ENCODE data around the gene TMEM229A. TPM values are rescaled to one million over a fixed set of nuclear protein-coding genes. Genes with fewer than 3 reads are reported as not detected.
A peak's percentile ranks its signal among the peaks of the same experiment; 100 is the strongest.

The TMEM229A gene
- total and polyA plus RNA-seq, 7 experiments from 2014 or later = not detected

DNA sequence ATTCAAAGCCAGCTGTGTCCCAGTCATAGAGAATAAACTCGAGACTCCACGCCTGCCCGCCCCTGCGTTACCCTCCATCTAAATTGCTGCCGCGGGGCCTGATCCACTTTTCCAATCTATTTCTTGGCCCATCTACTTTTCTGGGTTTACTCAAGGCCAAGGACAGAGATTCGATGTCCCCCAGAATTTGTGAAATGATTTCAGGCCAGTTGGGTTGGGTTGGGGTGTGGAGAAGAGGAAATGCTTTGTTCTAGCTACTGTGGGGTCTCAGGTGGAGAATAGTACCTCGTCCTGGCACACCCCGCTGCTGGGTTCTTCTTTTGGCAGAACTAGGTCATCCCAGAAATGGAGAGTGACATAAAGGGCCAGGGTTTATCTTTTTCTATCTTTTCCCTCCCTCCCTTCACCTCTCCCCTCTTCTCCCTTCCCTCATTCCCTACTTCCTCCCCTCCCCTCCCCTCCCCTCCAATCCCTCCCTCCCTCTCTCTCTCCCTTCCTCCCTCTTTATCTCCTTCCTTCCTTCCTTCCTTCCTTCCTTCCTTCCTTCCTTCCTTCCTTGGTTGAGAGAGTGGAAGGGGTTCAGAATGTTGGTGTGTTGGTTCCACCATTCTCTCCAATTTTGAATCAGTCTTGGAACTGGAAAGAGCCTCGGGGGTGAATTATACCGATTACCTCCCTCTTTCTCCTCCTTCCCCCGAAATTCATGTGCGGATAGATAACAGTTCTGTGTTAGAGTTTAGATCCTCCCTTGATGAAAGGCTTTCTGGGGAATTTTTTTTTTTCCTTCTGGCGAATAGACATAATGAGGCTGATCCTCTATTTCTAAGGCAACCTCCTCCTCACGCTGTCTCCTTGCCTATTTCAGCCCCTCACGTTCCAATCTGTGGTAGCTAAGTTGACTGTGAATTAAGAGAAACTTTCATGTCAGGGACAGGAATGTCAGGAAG lies 1.2 kb upstream of the TMEM229A start:
- ChIA-PET CTCF (no interaction called here), POLR2A (no interaction called here)
- peak overlapping the region in 7 of 10 donors; percentile 15 to 70 (median 45) for H3K4me3 Mint-ChIP-seq
- no peaks in the 10 kb centered on the region for H3K4me1 ChIP-seq (ENCODE audit: control insufficient read depth in 2 of 2, insufficient read depth in 2 of 2, low read length in 2 of 2)
- ATAC-seq = no peak
- H3K27me3 Mint-ChIP-seq = peaks cover 55 to 74% (median 61%) of the 10 kb centered on the region in 5 donors
- H3K9me3 Mint-ChIP-seq = peaks cover 0 to 8% (median 3%) of the 10 kb centered on the region in 11 donors
- peaks cover 4 to 18% (median 7%) of the 10 kb centered on the region in 7 donors for H3K4me1 Mint-ChIP-seq
- H3K27me3 ChIP-seq (ENCODE audit: control insufficient read depth in 2 of 2, insufficient read depth in 2 of 2, low read length in 2 of 2) = peaks cover 4 to 5% of the 10 kb centered on the region in 2 donors
- no peak for DNase-seq
- H3K36me3 Mint-ChIP-seq = peaks cover 0 to 4% (median 0%) of the 10 kb centered on the region in 5 donors
- H3K4me3 ChIP-seq (ENCODE audit: low read length) = no peak overlapping the region
- H3K27ac ChIP-seq (ENCODE audit: low read depth, low read length) = no peak overlapping the region
- H3K36me3 ChIP-seq (ENCODE audit: control insufficient read depth in 2 of 3, insufficient read depth in 3 of 3, low read length in 3 of 3) = no peaks in the 10 kb centered on the region
- intact Hi-C loops (cut with micrococcal nuclease) = no loop called here
- H3K27ac Mint-ChIP-seq = no peak overlapping the region
- no peaks in the 10 kb centered on the region for H3K9me3 ChIP-seq (ENCODE audit: control insufficient read depth in 2 of 3, low read length in 3 of 3)

DNA sequence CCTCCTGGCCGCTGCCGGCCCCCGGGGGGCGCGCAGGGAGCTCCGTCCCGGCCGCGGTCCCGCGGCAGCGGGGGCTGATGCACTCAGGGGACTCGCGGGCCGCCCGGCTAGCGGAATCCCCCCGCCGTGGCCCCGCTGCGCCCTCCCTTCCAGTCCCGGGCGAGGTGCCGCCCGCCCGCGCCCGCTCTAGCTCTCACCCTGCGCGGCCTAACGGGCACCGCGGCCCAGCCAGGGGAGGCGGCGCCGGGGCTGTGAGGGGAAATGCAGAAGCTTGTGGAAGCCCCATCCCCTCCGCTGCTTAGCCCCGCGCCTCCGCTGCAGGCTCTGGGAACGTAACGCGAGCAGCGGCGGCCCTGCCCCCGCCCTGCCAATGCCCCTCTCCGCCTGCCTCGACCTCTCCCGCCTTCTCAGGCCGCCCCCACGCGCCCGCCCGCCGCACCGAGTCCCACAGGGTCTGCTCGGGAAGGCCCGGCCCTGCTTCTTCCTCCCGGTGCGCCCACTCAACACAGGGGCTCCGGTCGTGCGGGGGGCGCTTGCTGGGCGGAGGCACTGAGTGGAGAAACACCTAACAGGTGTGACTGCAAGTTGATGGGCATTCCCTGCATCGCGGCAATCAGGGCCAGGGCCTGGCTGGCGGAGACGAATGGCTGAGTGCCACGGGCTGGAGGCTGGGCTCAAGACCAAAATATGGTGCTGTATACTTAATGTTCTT lies 384 bp upstream of the TMEM229A start:
- peaks cover 55 to 81% (median 61%) of the 10 kb centered on the region in 5 donors for H3K27me3 Mint-ChIP-seq
- H3K27ac ChIP-seq (ENCODE audit: low read depth, low read length) = no peak overlapping the region
- no peak for DNase-seq
- H3K27me3 ChIP-seq (ENCODE audit: control insufficient read depth in 2 of 2, insufficient read depth in 2 of 2, low read length in 2 of 2) = peaks cover 4 to 5% of the 10 kb centered on the region in 2 donors
- H3K4me1 Mint-ChIP-seq = peaks cover 4 to 18% (median 7%) of the 10 kb centered on the region in 7 donors
- no peak for ATAC-seq
- ChIA-PET POLR2A (no interaction called here), CTCF (no interaction called here)
- no peaks in the 10 kb centered on the region for H3K4me1 ChIP-seq (ENCODE audit: control insufficient read depth in 2 of 2, insufficient read depth in 2 of 2, low read length in 2 of 2)
- H3K36me3 Mint-ChIP-seq = peaks cover 0 to 4% (median 0%) of the 10 kb centered on the region in 5 donors
- peaks cover 0 to 8% (median 3%) of the 10 kb centered on the region in 11 donors for H3K9me3 Mint-ChIP-seq
- H3K27ac Mint-ChIP-seq = no peak overlapping the region
- no peak overlapping the region for H3K4me3 ChIP-seq (ENCODE audit: low read length)
- no peaks in the 10 kb centered on the region for H3K9me3 ChIP-seq (ENCODE audit: control insufficient read depth in 2 of 3, low read length in 3 of 3)
- intact Hi-C loops (cut with micrococcal nuclease) = no loop called here
- H3K4me3 Mint-ChIP-seq = peak overlapping the region in 4 of 10 donors; percentile 15 to 65 (median 46)
- H3K36me3 ChIP-seq (ENCODE audit: control insufficient read depth in 2 of 3, insufficient read depth in 3 of 3, low read length in 3 of 3) = no peaks in the 10 kb centered on the region

DNA sequence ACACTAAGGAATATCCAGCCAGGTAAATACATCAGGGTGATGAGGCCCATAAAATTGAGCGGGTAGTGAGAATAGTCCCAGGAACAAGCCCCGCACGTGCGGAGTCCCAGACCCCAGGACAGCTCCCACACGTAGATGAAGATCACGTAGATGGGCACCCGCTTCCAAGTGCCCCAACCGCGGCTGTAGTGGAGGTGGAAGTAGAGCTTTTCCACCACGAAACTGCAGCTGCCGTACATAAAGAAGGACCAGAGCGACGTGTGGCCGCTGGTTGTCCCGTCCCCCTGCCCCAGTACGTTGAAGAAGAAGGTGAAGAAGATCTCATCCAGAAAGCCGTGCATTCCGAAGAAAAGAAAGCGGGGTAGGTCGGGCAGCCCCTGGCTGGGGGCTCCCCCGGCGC lies 948 bp downstream of the TMEM229A start:
- ChIA-PET POLR2A (no interaction called here), CTCF (no interaction called here)
- Histone ChIP-seq H3K4me3 (ENCODE audit: low read length) (no peak overlapping the region), H3K27ac (ENCODE audit: low read depth, low read length) (no peak overlapping the region), H3K9me3 (ENCODE audit: control insufficient read depth in 2 of 3, low read length in 3 of 3) (no peaks in the 10 kb centered on the region), H3K4me1 (ENCODE audit: control insufficient read depth in 2 of 2, insufficient read depth in 2 of 2, low read length in 2 of 2) (no peaks in the 10 kb centered on the region), H3K36me3 (ENCODE audit: control insufficient read depth in 2 of 3, insufficient read depth in 3 of 3, low read length in 3 of 3) (no peaks in the 10 kb centered on the region), H3K27me3 (ENCODE audit: control insufficient read depth in 2 of 2, insufficient read depth in 2 of 2, low read length in 2 of 2) (peaks cover 4 to 5% of the 10 kb centered on the region in 2 donors)
- Mint-ChIP-seq H3K4me3 (peak overlapping the region in 9 of 10 donors; percentile 59 to 83 (median 73)), H3K27ac (no peak overlapping the region), H3K9me3 (peaks cover 0 to 8% (median under 1%) of the 10 kb centered on the region in 11 donors), H3K4me1 (peaks cover 4 to 18% (median 7%) of the 10 kb centered on the region in 7 donors), H3K36me3 (peaks cover 0 to 4% (median 0%) of the 10 kb centered on the region in 5 donors), H3K27me3 (peaks cover 48 to 70% (median 59%) of the 10 kb centered on the region in 5 donors)
- ATAC-seq (no peak), DNase-seq (no peak)
- intact Hi-C loops (cut with micrococcal nuclease) = no loop called here

DNA sequence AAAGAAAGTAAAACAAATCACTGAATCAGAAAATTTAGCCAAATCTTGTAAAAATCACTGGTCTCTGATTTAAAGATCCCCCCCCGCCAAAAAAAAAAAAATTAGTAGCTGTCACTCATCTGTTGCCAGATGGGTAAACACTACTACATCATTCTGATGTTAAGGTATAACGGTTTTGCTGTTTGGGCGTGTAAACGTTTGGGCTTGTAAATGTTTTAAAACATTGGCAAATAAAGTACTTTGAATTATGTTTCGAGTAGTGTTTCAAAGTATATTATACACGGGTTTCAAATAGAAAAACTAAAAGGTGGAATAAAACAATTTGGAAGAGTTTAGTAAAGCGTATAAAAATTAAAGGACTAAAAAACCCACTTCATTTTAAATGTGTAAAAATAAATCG lies 1.5 kb downstream of the TMEM229A start:
- Histone ChIP-seq H3K27ac (ENCODE audit: low read depth, low read length) (no peak overlapping the region), H3K36me3 (ENCODE audit: control insufficient read depth in 2 of 3, insufficient read depth in 3 of 3, low read length in 3 of 3) (no peaks in the 10 kb centered on the region), H3K27me3 (ENCODE audit: control insufficient read depth in 2 of 2, insufficient read depth in 2 of 2, low read length in 2 of 2) (peaks cover 4 to 5% of the 10 kb centered on the region in 2 donors), H3K4me3 (ENCODE audit: low read length) (no peak overlapping the region), H3K9me3 (ENCODE audit: control insufficient read depth in 2 of 3, low read length in 3 of 3) (no peaks in the 10 kb centered on the region), H3K4me1 (ENCODE audit: control insufficient read depth in 2 of 2, insufficient read depth in 2 of 2, low read length in 2 of 2) (no peaks in the 10 kb centered on the region)
- ATAC-seq (no peak), DNase-seq (no peak)
- no peak overlapping the region for H3K27ac Mint-ChIP-seq
- H3K9me3 Mint-ChIP-seq = peaks cover 0 to 8% (median 0%) of the 10 kb centered on the region in 11 donors
- intact Hi-C loops (cut with micrococcal nuclease) = no loop called here
- H3K27me3 Mint-ChIP-seq = peaks cover 45 to 65% (median 56%) of the 10 kb centered on the region in 5 donors
- H3K36me3 Mint-ChIP-seq = peaks cover 0 to 4% (median 0%) of the 10 kb centered on the region in 5 donors
- CTCF ChIA-PET = no interaction called here
- POLR2A ChIA-PET = interaction anchor here (0.6 kb wide), 1 partner anchor 10 kb away, joined by 5 read pairs; no protein-coding TSS in a partner anchor
- H3K4me3 Mint-ChIP-seq = peak overlapping the region in 4 of 10 donors; percentile 12 to 75 (median 70)
- H3K4me1 Mint-ChIP-seq = peaks cover 4 to 18% (median 7%) of the 10 kb centered on the region in 7 donors

DNA sequence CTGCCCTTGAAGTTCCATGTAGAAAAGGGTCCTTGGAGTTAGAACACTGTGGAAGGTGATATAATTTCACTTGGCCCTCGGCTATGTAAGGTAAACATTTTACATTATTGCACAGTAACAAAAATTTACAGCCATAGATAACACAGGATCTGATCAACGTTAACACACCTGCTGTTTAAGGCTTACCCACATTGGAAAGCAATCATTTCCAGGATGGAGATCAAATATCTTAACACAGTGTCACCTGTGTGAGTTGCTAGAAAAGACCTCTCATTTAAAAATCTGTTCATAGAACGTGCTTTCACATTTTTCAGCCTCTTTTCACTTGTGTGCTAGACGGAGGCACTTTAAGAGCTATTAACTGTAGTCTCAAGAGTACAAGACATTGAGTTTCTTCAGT lies 1.9 kb downstream of the TMEM229A start:
- intact Hi-C loops (cut with micrococcal nuclease) = no loop called here
- H3K36me3 Mint-ChIP-seq = peaks cover 0 to 4% (median 0%) of the 10 kb centered on the region in 5 donors
- no peak overlapping the region for H3K27ac Mint-ChIP-seq
- POLR2A ChIA-PET = interaction anchor here (0.6 kb wide), 1 partner anchor 10 kb away, joined by 5 read pairs; no protein-coding TSS in a partner anchor
- Histone ChIP-seq H3K27ac (ENCODE audit: low read depth, low read length) (no peak overlapping the region), H3K27me3 (ENCODE audit: control insufficient read depth in 2 of 2, insufficient read depth in 2 of 2, low read length in 2 of 2) (peaks cover 4 to 5% of the 10 kb centered on the region in 2 donors), H3K4me3 (ENCODE audit: low read length) (no peak overlapping the region), H3K9me3 (ENCODE audit: control insufficient read depth in 2 of 3, low read length in 3 of 3) (no peaks in the 10 kb centered on the region), H3K4me1 (ENCODE audit: control insufficient read depth in 2 of 2, insufficient read depth in 2 of 2, low read length in 2 of 2) (no peaks in the 10 kb centered on the region), H3K36me3 (ENCODE audit: control insufficient read depth in 2 of 3, insufficient read depth in 3 of 3, low read length in 3 of 3) (no peaks in the 10 kb centered on the region)
- CTCF ChIA-PET = no interaction called here
- H3K9me3 Mint-ChIP-seq = peaks cover 0 to 4% (median 0%) of the 10 kb centered on the region in 11 donors
- ATAC-seq = no peak
- H3K27me3 Mint-ChIP-seq = peaks cover 42 to 61% (median 53%) of the 10 kb centered on the region in 5 donors
- H3K4me1 Mint-ChIP-seq = peaks cover 4 to 18% (median 7%) of the 10 kb centered on the region in 7 donors
- DNase-seq = no peak
- H3K4me3 Mint-ChIP-seq = peak overlapping the region in 3 of 10 donors; percentile 12 to 73 (median 67)

DNA sequence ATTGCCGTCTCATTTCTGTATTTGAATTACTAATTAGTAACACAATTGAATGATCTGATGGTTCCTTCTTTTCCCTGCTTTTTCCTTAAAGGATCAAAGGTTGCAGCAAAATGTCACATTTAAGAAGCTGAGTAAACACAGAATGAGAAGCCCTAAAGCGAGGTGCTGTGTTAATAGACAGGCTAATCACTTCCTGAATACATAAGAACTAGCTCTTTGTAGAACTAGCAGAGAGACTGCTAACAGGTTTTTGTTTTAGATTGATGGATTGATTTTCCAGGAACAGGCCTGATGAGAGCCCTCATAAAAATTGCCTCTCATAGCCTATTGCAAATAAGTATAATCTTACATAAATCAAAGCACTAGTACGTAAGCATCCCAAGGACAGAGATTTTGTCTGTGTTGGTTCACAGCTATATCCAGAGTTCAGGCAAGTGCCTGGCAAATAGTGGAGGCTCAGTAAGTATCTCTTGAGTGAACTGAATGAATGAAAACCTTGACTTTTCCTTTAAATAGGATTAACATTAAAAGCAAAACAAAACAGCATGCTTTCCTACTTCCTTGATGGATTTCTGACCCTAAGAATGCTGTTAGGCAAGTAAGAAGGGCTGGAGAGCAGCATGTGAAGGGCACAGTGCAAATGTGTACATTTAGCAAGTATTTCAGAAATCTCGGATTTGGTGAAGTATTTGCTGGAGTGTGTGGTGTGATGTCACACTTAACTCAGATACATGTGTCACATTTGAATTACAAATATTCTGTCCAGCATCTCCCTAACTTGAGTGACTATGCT lies 3.3 kb downstream of the TMEM229A start:
- DNase-seq = no peak
- POLR2A ChIA-PET = no interaction called here
- Histone ChIP-seq H3K27ac (ENCODE audit: low read depth, low read length) (no peak overlapping the region), H3K27me3 (ENCODE audit: control insufficient read depth in 2 of 2, insufficient read depth in 2 of 2, low read length in 2 of 2) (peaks cover 4 to 5% of the 10 kb centered on the region in 2 donors), H3K4me1 (ENCODE audit: control insufficient read depth in 2 of 2, insufficient read depth in 2 of 2, low read length in 2 of 2) (no peaks in the 10 kb centered on the region), H3K9me3 (ENCODE audit: control insufficient read depth in 2 of 3, low read length in 3 of 3) (no peaks in the 10 kb centered on the region), H3K36me3 (ENCODE audit: control insufficient read depth in 2 of 3, insufficient read depth in 3 of 3, low read length in 3 of 3) (no peaks in the 10 kb centered on the region), H3K4me3 (ENCODE audit: low read length) (no peak overlapping the region)
- ATAC-seq = no peak
- Mint-ChIP-seq H3K9me3 (peaks cover 0 to 4% (median 0%) of the 10 kb centered on the region in 11 donors), H3K27me3 (peaks cover 36 to 53% (median 43%) of the 10 kb centered on the region in 5 donors), H3K27ac (no peak overlapping the region), H3K4me1 (peaks cover 4 to 18% (median 7%) of the 10 kb centered on the region in 7 donors), H3K36me3 (peaks cover 0 to 3% (median 0%) of the 10 kb centered on the region in 5 donors), H3K4me3 (no peak overlapping the region)
- intact Hi-C loops (cut with micrococcal nuclease) = no loop called here
- CTCF ChIA-PET = interaction anchor here (0.7 kb wide), 1 partner anchor 32 kb away, joined by 3 read pairs; no protein-coding TSS in a partner anchor
